ENCODE measurements around the gene NDUFV3.
A peak's percentile ranks its signal among the peaks of the same experiment; 100 is the strongest.
"Not testable (repeated sequence)": the region's sequence is repeated elsewhere in the genome, so short reads cannot be mapped to it uniquely, and the experiment has no call there.

Gene NDUFV3

GRCh38 chr21:42857216-42857615, 35.9 kb upstream of the NDUFV3 start:
- DNase-seq = no peak

- DNase-seq = no peak
Measured at GRCh38 chr21:42858185-42858847, 34.8 kb upstream of the NDUFV3 start.

GRCh38 chr21:42858957-42859890, 33.9 kb upstream of the NDUFV3 start:
- no peak for DNase-seq

- no peak for DNase-seq
Measured at GRCh38 chr21:42859891-42860230, 33.2 kb upstream of the NDUFV3 start.

GRCh38 chr21:42860345-42860744, 32.8 kb upstream of the NDUFV3 start:
- DNase-seq = no peak

- no peak for DNase-seq
Measured at GRCh38 chr21:42861311-42861847, 31.7 kb upstream of the NDUFV3 start.

GRCh38 chr21:42861848-42862400, 31.2 kb upstream of the NDUFV3 start:
- DNase-seq = no peak

- no peak for DNase-seq
Measured at GRCh38 chr21:42862774-42863503, 30.2 kb upstream of the NDUFV3 start.

GRCh38 chr21:42863504-42863870, 29.6 kb upstream of the NDUFV3 start:
- no peak for DNase-seq

GRCh38 chr21:42864286-42864685, 28.8 kb upstream of the NDUFV3 start:
- no peak for DNase-seq

- DNase-seq = no peak
Measured at GRCh38 chr21:42864815-42865775, 28.0 kb upstream of the NDUFV3 start.

GRCh38 chr21:42865776-42866160, 27.3 kb upstream of the NDUFV3 start:
- no peak for DNase-seq

- no peak for DNase-seq
Measured at GRCh38 chr21:42868196-42868595, 24.9 kb upstream of the NDUFV3 start.

- no peak for DNase-seq
Measured at GRCh38 chr21:42873096-42873495, 20.0 kb upstream of the NDUFV3 start.

GRCh38 chr21:42875811-42876210, 17.3 kb upstream of the NDUFV3 start:
- DNase-seq = not testable (repeated sequence)

- DNase-seq = no peak
Measured at GRCh38 chr21:42878678-42878992, 14.5 kb upstream of the NDUFV3 start.

GRCh38 chr21:42878993-42879787, 13.9 kb upstream of the NDUFV3 start, which contains the start of gene WDR4:
WDR4 (minus strand) TSS chr21:42879539; CDS start chr21:42879495, 44 bp downstream.
- DNase-seq = peak; percentile 83

GRCh38 chr21:42880352-42880751, 12.8 kb upstream of the NDUFV3 start:
- no peak for DNase-seq

GRCh38 chr21:42883921-42884320, 9.2 kb upstream of the NDUFV3 start:
- no peak for DNase-seq

GRCh38 chr21:42887326-42887725, 5.8 kb upstream of the NDUFV3 start:
- no peak for DNase-seq

- DNase-seq = no peak
Measured at GRCh38 chr21:42892582-42892930, 553 bp upstream of the NDUFV3 start.

Measured in 8988T (cell line).